ENCODE data around the gene NRXN2.

Gene NRXN2

DNA sequence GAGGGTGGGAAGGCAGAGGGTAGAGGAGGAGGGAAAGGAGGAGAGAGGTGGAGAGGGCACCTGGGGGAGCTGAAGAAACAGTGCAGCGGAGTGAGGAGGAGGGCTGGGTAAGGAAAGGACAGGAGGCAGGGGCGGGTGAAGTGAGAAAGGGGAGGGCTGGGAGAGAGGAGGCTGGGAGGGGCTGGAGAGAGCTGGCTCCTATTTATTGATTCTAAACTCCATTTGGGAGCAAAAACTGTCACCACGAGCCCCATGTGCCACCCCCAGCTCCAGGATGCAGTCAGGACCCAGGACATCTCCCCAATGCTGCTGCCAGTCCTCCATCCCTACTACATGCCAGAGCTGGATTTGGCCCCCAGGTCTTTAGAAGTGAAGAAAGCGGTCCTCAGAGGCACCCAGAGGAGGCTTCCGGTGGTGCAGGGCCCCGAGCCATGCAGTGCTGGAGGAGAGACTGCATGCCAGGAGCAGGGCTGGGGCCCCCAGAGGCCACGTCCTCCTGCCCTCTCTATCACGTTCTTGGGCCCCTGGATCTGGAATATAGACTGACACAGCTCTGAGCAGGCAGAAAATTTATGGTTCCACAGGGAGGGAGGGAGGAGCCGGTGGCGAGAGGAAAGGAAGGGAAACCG is 78.2 kb downstream of the NRXN2 start:
- no peak for DNase-seq

DNA sequence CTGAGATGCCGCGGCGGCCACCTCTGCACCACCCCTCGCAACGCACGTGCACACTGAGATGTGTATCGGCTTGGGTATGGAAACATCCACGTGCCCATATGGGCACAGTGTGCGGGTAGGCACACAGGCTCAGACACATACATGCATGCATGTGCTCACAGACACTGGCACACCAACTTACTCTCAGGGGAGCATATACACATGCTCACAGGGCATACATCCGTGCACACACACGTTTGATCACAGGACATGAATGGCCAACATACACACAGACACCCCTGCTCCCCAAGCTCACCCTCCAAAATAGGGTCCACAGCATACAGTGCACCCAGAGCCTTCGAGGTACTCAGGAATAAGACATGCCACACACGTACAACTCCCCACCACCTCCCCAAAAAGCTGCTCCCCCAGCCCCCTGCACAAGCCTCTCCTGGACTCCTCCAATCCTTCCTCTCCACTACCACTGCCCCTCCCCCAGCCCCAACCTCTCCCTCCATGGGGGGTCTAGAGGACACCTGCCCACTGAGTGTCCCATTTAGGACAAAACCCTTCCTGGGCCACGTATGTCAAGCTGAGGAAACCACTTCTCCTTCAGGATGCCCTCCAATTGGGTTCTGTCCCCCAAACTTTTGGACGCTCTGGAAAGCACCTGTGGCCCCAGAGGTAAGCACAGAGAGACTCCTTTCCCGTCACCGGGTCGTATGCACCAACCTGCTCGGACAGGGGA is 78.9 kb downstream of the NRXN2 start:
- DNase-seq = no peak

DNA sequence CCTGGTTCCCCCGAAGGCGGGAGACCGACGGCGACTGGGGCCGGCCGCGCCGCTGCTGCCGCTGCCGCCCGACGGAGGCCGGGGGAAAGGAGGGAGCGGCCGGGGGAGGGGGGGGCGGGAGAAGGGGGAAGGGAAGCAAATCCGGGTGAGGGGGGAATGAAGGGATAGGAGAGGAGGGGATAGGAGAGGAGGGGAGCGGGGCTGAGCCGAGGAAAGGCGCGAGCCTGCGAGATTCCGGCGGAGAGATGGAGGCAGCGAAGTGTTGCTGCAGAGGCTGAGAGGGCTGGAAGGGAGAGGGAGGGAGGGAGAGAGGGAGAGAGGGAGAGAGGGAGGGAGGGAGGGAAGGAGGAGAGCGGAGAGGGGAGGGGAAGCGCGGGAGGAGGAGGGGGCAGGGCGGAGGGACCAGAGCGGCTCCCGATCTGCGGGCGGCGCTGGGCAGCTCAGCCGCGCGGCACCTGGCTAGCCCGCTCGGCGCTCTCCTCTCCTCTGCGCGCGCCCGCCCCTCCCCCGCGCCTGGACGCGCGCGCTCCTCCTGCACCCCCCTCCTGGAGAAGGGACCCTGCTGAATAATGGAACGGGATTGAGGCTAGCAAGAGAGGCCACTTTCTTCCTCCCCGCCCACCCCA is 79.6 kb downstream of the NRXN2 start:
- DNase-seq = peak; percentile 34 to 67

DNA sequence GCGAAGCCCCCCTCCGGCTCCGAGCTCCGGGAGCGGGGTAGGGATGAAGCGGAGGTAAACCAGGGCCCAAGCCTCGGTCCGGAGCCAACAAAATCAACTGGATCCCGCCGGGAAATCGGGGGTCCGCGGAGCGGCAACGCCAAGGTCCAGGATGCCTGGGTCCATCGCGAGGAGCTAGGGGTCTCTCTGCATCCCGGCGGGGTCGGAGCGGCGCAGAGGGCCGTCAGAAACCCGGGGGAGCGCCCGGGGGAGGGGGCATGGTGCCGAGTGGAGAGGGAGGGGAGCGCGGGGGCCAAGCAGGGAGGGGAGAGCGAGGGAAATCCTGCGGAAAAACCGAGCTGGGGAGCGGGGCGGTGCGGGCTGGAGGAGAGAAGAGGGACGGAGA is 80.1 kb downstream of the NRXN2 start:
- DNase-seq = no peak

DNA sequence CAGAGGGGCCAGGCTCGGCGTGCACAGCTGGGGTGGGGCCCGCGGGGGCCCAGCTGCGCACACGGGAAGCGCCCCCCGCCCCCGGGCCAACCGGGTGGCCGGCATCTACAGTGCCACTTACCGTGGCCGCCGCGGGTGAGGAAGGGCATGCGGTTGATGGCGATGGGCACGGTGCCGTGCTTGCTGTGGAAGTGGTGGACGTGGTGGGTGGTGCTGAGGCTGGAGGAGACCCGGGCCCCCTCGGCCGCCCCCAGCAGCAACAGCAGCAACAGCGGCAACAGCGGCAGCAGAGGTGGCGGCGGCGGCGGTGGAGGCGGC is 80.6 kb downstream of the NRXN2 start:
- no peak for DNase-seq

DNA sequence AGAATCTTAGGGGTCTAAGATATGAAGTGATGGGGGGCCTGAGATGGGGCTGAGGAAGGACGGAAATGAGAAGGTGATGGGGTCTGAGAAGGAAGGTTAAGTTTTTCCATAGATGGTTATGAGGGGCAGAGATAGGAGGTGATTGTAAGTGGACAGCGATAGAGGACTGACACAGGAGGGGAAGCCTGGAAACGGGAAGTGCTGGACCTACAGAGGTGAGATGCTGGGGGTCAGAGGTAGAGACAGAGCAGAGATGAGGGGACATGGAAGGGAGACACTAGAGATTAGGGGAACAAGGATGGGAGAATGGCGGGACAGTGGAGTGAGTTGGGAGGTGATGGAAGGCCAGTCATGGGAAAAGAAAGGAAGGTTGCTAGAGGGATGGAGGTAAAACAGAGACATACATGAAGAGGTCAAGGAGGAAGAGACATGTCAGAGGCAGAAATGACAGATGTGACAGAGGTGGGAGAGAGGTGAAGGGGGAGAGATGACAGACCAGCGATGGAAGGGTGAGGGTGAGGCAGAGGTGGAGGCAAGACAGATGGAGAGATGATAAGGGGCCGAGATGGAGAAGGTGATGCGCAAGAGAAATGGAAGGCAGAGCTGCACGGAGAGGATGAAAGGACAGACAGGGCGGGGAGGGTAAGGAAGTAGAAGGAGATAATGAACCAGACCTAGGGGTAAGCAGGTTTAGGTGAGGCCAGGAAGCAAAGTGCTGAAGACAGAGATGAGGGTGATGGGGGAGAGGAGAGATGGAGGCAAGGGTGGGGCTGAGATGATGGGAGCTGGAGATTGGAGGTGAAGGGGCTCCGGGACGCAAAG is 81.2 kb downstream of the NRXN2 start:
- no peak for DNase-seq

DNA sequence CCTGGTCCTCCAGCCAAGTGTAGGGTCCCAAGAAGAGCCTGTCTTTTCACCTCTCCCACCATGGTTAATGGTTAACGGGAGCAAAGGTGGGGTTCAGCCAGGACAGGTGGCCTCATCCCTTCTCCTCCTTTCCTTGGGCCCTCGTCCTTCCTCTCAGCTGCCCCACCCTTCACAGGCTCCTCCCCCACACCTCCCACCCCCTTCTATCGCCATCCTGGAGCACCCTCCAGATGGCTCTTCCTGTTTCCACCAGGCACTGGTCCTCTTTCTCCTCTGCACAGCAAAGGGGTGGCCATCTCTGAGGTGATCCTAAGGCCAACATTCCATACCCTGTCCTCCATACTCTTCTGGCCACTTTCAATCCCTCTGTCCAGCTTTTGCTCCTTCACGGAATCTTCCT is 83.1 kb downstream of the NRXN2 start:
- no peak for DNase-seq

DNA sequence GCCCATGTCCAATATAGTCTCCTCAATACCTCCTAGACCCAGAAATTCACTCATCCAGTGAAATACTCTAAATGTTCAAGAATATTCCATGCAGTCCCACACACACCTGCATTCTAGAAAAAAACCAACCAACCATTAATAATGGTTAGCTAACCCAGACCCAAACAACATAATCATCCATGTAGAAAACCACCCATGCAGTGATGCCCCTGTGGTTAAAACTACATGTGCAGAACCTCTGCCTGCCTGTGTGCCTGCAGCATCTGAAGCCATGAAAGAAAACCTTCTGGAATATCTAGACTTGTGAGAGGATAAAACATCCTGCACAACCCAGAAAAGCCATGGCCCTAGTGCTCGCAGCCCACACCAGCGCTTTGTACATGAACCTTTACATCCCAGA is 84.2 kb downstream of the NRXN2 start:
- no peak for DNase-seq

DNA sequence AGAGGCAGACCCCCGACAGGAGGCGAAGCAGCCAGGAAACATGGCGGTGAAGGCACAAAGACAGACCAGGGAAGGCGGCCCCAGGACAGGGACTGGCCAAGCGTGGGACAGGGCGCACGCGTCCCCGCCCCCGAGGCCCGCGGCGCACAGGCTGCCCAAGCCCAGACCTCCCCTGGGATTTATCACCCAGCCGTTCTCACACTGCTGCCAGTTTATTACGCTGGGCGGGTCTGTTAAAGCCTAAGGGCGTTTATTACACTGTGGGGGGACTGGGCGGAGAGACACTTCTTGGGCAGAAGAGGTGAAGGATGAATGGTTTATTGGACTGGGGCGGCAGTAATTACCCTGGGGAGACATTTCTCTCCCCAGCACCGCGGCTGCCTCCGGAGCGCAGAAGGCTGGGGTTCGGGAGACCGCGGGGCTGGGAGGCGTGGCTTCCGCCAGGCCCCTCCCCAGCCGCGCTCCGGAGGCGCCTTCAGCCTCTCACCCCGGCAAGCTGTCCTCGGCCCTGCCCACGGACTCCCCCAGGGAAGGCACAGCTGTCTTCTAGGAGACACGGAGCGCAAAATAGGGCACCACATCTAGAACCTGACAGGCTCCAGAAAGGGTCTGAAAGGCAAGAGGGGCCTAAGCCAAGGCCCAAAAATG is 84.9 kb downstream of the NRXN2 start:
- no peak for DNase-seq

DNA sequence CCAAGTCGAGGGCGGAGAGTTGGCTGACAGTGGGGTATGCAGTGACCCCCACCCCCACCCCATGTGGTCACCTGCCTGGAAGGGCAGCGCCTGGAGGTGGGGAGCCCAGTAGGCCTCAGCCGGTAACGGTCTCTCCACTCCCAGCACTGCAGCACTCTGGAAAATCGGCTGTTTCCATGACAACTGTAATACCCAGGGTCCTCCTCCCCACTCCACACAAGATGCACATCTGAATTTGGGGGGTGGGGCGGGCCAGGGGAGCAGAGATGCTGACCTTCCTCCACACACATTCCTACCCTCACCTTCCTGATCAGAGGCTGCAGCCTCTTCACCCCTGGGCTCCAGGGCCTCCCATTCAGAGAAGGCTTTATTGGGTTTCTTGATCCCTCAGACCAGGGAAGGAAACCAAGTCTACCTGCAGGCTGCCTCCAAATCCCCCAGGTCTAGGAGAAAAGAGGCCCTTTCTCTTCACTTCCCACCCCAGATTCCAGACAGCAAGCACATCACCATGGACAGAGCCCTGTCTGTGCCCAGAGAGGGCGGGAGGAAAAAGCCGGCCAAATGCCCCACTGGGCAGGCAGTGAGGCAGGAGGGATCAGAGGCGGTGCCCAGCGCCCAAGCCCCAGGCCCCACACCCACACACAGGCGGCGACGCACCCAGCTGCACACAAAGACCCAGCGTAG is 85.5 kb downstream of the NRXN2 start:
- DNase-seq = no peak

DNA sequence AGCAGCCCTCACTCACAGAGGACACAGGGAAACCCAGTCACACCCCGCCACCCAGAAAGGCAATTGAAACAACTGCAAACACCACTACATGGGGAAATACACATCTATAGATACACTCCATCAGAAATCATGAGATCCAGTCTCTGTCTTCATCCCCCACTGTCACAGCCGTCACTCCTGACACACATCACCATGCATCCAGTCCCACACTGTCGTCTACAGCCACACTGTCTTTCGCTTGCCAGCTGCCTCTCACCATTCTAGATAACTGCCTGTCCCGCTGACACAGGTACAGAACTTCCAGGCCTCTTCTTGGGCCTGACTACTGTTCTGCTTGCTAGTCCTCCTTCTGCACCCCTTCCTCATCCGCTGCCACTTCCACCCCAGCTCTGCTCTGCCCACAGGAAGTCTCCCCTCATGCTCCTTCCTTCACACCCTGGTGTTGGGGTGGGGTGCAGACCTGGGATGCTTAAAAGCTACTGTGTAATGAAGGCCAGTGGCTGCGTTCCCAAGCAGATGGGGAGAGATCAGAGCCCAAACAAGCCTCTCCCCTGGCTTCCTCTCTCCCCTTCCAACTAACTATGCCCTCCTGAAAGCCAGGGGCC is 89.3 kb downstream of the NRXN2 start:
- DNase-seq = no peak

DNA sequence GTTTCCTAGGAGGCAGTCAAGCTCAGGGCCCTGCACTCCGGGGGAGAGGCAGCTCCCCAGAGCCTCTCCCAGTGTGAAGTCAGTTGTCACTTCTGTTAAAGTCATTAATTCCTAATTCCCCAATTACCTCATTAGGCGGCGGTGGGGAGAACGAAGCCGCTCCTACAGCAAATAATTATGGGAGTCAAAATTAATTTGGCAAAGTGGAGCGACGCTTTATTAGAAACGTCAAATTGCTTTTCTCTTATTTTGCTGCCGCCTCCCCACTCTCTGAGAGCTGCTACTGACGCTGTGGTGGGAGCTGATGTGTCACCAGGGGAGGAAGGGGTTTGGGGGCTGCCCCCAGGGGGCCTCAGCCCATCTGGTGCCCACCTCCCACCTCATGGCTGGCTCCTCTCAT is 90.3 kb downstream of the NRXN2 start:
- DNase-seq = no peak

DNA sequence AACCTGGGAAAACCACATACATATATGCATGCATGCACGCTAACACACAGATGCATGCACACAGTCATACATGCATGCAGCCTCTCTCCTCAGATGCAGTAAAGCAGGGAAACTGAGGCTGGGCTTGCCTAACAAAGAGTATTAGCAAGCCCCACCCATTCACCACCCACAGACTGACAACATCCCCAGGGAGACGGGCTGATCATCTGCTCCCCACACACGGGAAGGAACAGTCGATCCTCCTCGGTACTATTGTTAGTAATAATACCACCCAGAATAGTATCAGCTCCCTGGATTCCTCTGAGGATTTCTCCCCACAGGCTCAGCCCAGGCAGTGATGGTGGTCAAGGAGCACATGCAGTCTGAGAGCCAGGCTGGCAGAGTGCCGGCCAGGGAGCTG is 90.8 kb downstream of the NRXN2 start:
- no peak for DNase-seq

DNA sequence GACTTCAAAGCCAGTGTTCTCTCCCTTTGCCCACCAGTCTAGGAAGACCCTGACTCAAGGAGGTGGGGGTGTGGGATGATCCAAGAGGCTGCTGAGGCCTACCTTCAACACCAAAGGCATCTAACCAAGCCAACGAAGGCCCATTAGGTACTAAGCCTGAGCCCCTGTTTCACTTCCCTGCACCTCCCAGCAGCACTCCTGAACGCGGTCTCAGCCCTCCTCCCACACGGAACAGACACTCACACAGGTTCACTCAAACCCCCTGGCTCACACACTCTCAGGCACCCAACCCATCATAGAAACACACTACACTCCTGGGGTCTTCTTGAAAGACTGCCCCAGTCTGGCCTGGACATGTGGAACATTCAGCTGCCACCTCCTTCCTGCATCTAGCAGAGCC is 91.3 kb downstream of the NRXN2 start:
- no peak for DNase-seq

DNA sequence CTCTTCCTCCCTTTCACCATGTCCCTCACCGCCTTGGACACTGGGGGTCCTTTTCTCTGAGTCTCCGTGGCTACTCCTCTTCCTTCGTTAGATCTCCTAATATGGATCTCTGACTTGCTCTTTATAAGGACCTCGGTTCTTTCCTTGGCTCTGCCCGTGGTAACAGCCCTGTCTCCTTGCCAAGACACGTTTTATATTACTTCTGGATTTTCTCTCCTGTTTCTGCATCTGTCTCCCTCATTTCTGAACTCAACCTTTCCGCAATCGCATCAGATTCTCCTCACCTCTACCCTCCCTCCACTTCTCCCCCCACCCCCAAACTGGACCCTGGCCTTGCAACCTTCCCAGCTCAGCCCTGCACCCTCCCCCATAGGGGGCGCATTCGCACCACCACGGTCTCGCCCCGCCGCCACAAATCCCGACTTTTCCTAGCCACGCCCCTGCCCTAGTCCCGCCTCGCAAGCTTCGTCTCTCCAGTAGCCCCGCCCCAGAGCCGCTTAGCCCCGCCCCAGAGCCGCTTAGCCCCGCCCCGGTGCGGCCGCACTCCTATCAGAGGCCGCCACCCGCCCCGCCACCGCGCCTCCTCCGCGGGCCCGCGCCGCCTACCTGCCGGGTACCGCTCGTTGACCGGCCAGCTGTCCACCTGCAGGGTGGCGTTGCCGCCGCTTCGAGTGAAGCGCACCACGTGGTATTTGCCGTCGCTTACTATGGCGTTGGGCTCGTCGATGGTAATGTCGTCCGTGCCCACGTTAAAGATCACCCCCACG is 93.0 kb downstream of the NRXN2 start:
- no peak for DNase-seq

DNA sequence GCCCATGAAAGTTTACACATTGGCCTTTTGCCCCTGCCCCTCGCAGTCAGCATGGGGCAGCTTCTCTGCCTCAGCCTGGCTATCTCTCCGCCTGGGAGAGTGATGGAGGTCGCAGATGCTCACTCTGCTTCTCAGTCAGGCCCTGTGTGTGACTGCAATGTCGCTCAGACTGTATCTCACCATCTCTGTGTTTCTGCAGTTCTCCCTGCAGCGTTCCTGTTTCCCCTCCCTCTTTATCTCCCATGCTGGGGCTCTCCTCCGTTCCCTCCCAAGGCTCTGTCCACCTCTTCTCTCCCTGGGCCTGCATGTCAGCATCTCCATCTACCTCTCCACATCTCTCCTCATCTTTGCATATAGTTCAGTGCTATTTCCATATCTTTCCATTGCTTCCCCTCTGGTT is 93.9 kb downstream of the NRXN2 start:
- DNase-seq = no peak

DNA sequence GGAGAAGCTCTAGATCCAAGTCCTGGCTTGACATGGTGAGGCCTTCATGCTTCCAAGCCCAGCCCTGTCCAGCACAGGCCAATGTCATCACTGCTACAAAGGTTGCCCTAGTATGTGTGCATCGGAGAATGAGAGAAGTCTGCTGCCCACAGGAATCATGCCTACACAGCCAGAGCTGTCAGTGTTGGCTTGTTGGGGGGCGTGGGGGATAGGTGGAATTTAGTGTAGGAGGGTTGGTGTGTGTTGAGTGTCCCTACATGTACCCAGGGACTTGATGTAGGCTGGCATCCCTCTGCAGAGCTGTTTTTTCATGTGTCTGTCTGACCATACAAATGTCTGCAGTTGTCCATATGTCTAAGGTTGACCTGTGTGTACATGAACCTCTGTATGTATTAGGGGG is 94.4 kb downstream of the NRXN2 start:
- DNase-seq = no peak

DNA sequence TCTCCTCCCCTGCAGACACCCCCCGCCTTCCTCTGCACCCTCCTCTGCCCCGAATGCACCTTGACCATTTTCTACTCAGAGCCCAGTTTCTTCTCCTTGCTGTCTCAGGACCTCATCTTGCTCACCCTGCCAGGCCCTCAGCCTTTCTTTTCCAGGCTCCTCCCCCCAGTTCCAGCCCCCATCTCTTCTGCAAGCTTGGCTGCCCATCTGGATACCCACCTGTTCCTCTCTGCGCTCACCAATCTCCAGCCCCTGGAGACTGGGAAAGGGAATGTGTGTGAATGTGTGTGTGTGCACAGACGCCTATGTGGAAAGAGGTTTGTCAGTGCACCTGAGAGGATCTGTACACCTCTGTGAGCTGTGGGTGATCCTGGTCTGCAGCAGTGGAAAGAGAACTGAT is 95.6 kb downstream of the NRXN2 start:
- no peak for DNase-seq

DNA sequence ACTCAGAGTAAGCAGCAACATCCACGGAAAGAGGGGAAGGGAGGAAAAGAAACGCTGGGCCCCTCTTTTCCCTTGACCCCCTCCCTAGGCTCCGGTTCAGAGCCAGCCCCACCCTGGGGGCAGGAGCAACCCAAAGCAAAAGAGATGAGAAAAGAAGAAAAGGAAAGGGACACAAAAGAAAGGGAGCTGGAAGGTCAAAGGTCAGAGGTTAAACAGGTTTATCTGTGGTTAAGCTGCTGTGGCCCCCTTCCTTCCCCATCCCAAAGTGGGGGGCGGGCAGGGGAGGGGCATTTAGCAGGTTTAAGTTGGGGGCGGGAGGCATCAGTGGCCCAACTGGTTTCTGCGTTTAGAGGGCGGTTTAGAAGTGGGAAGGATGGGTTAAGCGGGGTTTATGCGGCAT is 96.4 kb downstream of the NRXN2 start:
- no peak for DNase-seq

DNA sequence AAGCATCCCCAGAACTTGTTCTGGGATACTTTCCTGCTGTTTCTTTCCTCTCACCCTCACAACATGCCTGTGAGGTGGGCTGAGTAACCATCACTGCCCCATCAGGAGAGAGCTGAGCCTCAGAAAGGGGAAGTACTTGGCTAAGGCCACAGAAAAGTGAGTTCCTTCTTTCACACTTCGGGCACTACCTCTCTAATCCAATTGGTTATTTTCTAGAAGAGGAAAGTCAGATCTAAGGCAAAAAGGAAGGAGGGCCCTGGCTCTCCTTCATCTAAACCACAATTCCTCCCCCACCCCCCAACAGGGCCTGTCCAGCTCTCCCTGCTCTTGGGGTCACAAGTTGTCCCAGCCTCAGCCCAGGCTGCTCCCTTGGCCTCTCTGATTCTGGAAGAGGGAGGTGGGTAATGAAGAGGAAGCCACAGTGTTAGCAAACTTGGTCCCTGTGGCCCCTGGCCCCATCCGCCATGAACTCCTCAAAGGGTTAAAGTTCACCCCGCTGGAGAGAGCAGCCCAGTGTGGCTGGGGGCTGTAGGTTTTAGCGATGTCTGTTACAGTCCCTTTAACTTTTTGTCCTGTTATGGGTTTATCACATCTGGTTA is 98.0 kb downstream of the NRXN2 start:
- peak in 1 of 2 donors; percentile 22 for DNase-seq

DNA sequence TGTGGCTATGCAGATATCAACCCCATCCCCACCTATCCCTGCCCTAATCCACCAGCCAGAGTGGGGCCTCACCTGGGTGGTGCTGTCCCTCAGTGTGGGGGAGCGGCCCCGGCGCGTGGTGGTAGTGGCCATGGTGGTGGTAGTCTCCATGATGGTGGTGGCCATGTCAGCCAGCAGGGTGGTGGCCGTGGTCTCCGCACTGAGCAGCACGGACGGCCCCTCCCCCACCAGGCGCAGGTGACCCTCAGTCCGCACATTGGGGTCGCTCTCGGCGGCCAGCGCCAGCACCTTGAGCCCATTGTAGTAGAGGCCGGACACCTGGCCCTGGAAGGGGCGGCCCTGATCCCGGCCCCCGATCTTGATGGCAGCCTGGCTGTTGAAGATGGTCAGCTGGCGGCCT is 100.3 kb downstream of the NRXN2 start:
- DNase-seq = no peak

Data from hippocampal formation (tissue), 2 donors.